MM.1S (cell line): ENCODE measurements around the gene BDP1.
"Not testable (repeated sequence)": the region's sequence is repeated elsewhere in the genome, so short reads cannot be mapped to it uniquely, and the experiment has no call there.

Experiments used
- CTCF ChIP-seq: fragments of 300-600 bp; sonication (generic); IDR thresholded peaks from 2 replicates; pipeline ENCODE4 v1.5.1; 2016; ENCODE audit warnings: antibody characterized with exemption, low read length, mixed read lengths
- EZH2 ChIP-seq: fragments of 300-600 bp; sonication (generic); optimal IDR thresholded peaks from 2 replicates; pipeline ENCODE3; 2017; ENCODE audit warnings: low read depth, mild to moderate bottlenecking, antibody characterized with exemption, low read length, mixed read lengths
- EZH2phosphoT487 ChIP-seq: fragments of 300-600 bp; sonication (generic); IDR thresholded peaks from 2 replicates; pipeline ENCODE4 v1.6.1; 2018; ENCODE audit warnings: antibody characterized with exemption, low read length

- TF ChIP-seq CTCF, EZH2, EZH2phosphoT487: not testable (repeated sequence)
These were observed 39.8 kb upstream of the BDP1 start for GRCh38 chr5:71415626-71416025.
